Lower lobe of right lung (tissue), 2 donors: ENCODE results near the gene BMS1. TPM values are rescaled to one million over a fixed set of nuclear protein-coding genes. Genes with fewer than 3 reads are reported as not detected.
A peak's percentile ranks its signal among the peaks of the same experiment; 100 is the strongest.

Experiments
- ATAC-seq, 2 donors: fragments of 200-7000 bp; cut with Tn5 transposase; one replicate each; pipeline ENCODE4 v1.9.1; 2020 to 2022; ENCODE audit warnings: mild to moderate bottlenecking in 2 of 2, moderate library complexity in 2 of 2
- DNase-seq: peaks from one replicate; pipeline ENCODE4 v3.0.0-alpha.2; 2020
- H3K27ac ChIP-seq: fragments of 200-600 bp; one replicate; pipeline ENCODE4 v1.8.0; 2022
- H3K27me3 ChIP-seq: fragments of 200-600 bp; one replicate; pipeline ENCODE4 v1.8.0; 2022; ENCODE audit warnings: low read depth
- H3K36me3 ChIP-seq: fragments of 200-600 bp; one replicate; pipeline ENCODE4 v1.8.0; 2022; ENCODE audit warnings: mild to moderate bottlenecking
- H3K4me1 ChIP-seq: fragments of 200-600 bp; one replicate; pipeline ENCODE4 v1.8.0; 2022
- H3K4me3 ChIP-seq: fragments of 200-600 bp; one replicate; pipeline ENCODE4 v1.8.0; 2022; ENCODE audit warnings: mild to moderate bottlenecking
- H3K9me3 ChIP-seq: fragments of 200-600 bp; one replicate; pipeline ENCODE4 v1.8.0; 2022
- intact Hi-C: fragments of 100-400 bp; cut with DNase I; formaldehyde crosslinking; loops from one replicate; pipeline ENCODE4 v1.11.0; 2022
- total RNA-seq: library from RNA; stranded (reverse); fragmentation: NEBNext Ultra II Directional; extraction: Animal tissue kit (Norgen Biotek cat#: 25700); gene quantifications from one replicate; pipeline ENCODE4 v1.2.1, GENCODE V29; 2021
- TF ChIP-seq, protein P1 (sequence below): fragments of 200-600 bp; IDR thresholded peaks from one replicate; pipeline ENCODE4 v1.8.0; 2022; ENCODE audit warnings: antibody characterized with exemption, mild to moderate bottlenecking
- donor health status: DM: no; HTN: yes; CAD: no; lungs with severe emphysema.

Gene BMS1
- total RNA-seq, 1 donor from 2014 or later, result 12.5 TPM

DNA sequence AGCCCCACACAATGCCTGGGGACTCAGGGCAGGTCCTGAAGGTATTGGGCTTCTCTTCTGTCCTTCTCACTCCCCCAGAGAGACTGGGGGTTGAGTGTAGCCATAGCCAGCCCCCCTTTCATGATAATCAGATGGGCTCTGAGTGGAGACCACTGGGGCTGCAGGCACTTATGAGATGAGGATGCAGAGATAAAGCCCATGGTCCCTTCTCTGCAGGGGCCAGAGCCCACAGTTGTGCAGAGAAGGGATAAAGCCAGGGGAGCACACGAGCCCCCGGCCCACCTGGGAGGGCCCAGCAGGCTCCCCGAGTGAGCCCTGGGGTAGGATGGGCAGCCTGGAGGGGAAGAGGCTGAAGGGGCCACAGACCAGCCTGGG, 96.2 kb downstream of the BMS1 start:
- Histone ChIP-seq H3K9me3 (no peaks in the 10 kb centered on the region), H3K27me3 (no peaks in the 10 kb centered on the region), H3K36me3 (no peaks in the 10 kb centered on the region), H3K27ac (no peak overlapping the region), H3K4me1 (peaks cover 7% of the 10 kb centered on the region), H3K4me3 (no peak overlapping the region)
- DNase-seq, result no peak
- TF ChIP-seq, protein P1, sequence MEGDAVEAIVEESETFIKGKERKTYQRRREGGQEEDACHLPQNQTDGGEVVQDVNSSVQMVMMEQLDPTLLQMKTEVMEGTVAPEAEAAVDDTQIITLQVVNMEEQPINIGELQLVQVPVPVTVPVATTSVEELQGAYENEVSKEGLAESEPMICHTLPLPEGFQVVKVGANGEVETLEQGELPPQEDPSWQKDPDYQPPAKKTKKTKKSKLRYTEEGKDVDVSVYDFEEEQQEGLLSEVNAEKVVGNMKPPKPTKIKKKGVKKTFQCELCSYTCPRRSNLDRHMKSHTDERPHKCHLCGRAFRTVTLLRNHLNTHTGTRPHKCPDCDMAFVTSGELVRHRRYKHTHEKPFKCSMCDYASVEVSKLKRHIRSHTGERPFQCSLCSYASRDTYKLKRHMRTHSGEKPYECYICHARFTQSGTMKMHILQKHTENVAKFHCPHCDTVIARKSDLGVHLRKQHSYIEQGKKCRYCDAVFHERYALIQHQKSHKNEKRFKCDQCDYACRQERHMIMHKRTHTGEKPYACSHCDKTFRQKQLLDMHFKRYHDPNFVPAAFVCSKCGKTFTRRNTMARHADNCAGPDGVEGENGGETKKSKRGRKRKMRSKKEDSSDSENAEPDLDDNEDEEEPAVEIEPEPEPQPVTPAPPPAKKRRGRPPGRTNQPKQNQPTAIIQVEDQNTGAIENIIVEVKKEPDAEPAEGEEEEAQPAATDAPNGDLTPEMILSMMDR, result no peak
- ATAC-seq, result no peak
- intact Hi-C loops, result no loop called here

- H3K27ac ChIP-seq, result no peak overlapping the region
- intact Hi-C loops, result no loop called here
- H3K4me3 ChIP-seq, result no peak overlapping the region
- no peaks in the 10 kb centered on the region for H3K27me3 ChIP-seq
- H3K9me3 ChIP-seq, result no peaks in the 10 kb centered on the region
- peak; percentile 41 for DNase-seq
- H3K4me1 ChIP-seq, result peaks cover 7% of the 10 kb centered on the region
- no peaks in the 10 kb centered on the region for H3K36me3 ChIP-seq
- TF ChIP-seq, protein P1, result no peak
- no peak for ATAC-seq
Observed at GRCh38 chr10:42879380-42880254, 97.0 kb downstream of the BMS1 start.

DNA sequence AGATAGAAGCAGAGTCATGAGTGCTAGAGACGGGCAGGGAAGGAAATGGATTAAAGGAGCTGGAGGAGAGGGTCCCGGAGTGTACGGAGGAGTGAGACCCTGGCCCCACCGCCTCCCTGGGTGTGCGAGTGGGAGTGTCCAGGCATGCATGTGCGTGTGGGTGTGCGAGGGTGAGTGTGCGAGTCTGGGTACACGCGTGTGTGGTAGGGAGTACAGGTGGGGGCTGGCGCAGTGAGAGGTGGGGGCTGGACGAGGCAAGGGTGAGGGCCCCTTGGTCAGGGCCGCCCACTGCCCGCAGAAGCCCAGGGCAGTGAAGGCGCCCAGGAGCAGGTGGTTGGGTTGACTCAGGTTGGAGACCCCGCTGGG, 97.6 kb downstream of the BMS1 start:
- Histone ChIP-seq H3K4me3 (no peak overlapping the region), H3K9me3 (no peaks in the 10 kb centered on the region), H3K27me3 (no peaks in the 10 kb centered on the region), H3K27ac (no peak overlapping the region), H3K4me1 (peaks cover 7% of the 10 kb centered on the region), H3K36me3 (no peaks in the 10 kb centered on the region)
- no peak for DNase-seq
- intact Hi-C loops, result no loop called here
- TF ChIP-seq, protein P1, result no peak
- no peak for ATAC-seq

- Histone ChIP-seq H3K27me3 (no peaks in the 10 kb centered on the region), H3K27ac (no peak overlapping the region), H3K4me1 (no peaks in the 10 kb centered on the region), H3K4me3 (no peak overlapping the region), H3K36me3 (no peaks in the 10 kb centered on the region), H3K9me3 (no peaks in the 10 kb centered on the region)
- TF ChIP-seq, protein P1, result no peak
- DNase-seq (no peak), ATAC-seq (no peak)
- intact Hi-C loops, result no loop called here
Observed at GRCh38 chr10:42882597-42882996, 100.0 kb downstream of the BMS1 start.

Other genes with a start within 250 kb of the BMS1 start
- 33.5 TPM for gene ZNF33B, start 144.2 kb upstream of the BMS1 start, total RNA-seq